GM18517 (cell line): ENCODE measurements around the gene CORO7.

Source experiments
- ATAC-seq: cut with Tn5 transposase; IDR thresholded peaks from one replicate; pipeline ENCODE4 v1.9.1; 2021; ENCODE audit warnings: mild to moderate bottlenecking, moderate library complexity; ENCODE audit not compliant: unreplicated experiment

CORO7 gene

DNA sequence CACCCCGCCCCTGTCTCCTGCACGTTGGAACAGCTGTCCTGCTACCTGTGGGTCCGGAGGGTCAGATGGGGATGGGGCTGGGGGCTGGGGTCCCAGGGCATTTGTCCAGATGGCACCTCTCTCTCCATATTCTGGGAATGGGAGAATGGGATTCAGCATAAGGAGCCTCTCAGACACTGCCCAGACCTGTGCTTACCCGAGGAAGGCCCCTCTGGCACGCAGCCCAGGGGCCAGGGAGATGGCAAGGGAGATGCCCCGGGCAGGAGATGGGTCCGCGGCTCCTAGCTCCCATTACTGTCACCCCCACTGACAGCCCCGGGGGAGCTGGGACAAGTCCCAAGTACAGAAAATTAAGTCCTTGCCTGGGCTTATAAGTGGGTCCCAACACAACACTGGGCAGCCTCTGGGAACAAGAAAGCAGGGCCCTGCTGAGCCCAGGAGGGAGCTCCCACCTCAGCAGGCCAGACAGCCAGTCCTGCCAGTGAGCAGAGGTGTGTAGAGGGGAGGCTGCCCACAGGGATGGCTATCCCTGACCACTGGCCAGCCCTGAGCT, 43.0 kb downstream of the CORO7 start:
- no peak for ATAC-seq

DNA sequence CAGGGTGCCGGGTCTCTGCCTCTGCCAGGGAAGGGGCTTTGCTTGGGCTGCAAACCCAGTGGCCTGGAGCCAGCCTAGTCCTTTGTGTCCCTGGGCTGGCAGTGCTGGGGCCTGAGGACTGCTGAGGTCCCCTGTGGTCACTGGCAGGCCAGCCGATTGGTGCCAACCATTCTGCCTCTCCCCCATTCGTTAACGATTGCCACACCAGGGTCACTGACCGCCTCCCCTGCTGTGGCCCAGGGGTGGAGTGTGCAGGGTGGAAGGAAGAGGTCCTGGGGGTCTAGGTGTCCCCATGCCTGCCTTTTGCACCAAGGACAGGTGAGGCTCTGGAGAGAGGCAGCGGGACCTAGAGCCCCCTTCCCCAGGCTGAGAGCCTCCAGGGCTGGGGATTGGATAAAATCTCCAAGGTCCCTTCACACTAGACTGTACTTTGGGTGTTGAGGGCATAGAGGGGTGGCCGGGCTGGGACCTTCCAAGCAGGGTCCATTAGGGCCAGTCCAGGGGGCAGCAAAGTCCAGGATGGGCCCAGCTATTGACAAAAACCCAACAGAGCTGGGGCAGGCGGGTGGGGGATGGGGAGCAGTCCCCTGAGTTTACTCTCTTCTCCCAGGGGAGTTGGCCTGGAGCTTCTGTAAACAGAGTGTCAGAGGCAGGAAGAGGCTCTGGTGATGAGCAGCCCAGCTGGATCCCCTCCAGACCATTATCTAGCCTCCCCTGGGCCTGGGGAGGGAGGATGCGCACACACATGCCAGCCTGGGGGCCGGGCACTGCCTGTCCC, 43.6 kb downstream of the CORO7 start:
- no peak for ATAC-seq

DNA sequence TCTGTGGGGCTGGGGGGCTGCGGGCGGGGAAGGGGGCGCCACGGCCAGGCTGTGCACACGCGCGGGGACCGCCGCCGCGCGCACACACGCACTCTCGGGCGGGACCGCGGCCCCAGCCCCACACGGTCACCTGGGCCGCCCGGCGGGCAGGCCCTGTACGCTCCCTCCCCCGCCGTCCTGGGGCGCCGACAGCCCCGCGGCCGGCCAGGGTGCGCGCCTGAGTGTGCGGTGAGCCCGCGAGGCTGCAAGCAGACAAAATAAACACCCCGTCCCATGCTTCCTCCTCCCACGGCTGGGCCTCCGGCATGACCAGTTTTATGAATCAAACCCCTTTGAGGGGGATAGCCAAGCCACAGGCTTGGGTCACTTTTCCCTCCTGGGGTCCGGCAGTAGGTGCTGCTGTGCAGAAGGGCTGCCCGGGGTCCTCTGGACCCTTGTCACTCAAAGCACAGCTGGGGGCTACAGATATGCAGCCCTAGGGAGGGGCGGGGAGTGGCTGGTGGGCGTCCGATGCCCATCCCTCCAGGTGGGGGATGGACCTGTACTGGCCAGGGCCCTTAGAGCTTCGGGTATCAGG, 44.3 kb downstream of the CORO7 start:
- no peak for ATAC-seq

DNA sequence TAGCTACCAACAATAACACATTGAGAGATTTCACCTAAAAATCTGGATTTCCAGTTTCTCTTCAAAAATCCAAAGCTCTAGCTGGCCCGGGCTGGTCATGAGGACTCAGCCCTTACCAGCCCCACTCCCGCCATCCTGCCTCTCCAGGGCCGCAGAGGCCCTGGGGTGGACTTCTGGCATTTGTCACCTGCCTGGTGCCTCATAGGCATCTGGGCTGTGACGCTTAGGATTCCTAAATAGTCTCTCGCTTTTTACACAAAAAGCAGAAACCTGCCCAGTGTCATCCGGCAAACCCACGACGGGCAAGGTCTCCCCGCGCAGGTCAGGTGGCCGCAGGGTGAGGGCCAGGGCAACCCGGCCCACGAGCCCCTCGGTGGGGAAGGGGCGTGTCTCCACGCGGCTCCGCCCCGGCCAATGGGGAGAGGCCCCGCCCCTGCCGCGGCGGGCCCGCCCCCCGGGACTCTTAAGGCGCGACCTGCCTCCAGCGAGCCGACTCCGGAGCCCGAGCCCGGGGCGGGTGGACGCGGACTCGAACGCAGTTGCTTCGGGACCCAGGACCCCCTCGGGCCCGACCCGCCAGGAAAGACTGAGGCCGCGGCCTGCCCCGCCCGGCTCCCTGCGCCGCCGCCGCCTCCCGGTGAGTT, 44.9 kb downstream of the CORO7 start, which contains the start of gene VASN:
VASN (plus strand) TSS at position 492 of the 644 bp plus-strand sequence. CDS start 9,030 bp downstream, outside the sequence.
- no peak for ATAC-seq

DNA sequence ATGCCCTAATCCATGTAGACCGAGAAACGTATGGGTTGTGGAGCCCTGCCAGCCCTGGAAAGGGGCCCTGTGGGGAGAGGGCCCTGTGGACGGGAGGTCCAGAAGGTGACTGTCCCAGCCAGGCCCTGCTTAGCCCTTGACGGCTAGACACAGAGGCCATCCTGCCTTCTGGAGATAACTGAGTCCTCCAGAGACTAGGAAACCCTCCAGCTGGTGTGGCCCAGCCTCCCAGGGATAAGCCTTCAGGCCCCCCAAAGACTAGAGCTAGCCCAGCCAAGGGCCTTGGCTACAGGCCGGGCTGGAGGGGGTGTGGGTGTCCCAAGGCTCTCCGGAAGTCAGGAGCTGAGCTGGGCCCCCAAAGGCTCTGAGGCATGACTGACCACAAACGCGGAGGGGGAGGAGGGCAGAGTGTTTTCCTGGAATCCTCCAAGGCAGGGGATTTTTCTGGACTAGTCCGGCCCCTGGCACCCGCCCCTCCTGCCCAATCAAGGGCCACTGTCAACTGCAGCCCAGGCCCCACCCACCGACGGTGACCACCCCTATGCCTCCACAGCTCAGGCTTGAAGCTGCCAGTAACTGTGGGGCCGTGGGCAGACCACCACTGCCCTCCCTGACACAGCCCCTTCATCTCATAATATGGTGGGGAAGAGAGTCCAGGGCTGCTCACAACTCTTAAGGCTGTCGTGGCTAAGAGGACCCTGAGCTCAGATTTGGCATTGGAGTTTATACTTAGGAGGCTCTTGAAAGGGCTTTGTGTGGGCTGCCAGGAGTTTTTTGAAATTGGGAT, 45.6 kb downstream of the CORO7 start:
- no peak for ATAC-seq

DNA sequence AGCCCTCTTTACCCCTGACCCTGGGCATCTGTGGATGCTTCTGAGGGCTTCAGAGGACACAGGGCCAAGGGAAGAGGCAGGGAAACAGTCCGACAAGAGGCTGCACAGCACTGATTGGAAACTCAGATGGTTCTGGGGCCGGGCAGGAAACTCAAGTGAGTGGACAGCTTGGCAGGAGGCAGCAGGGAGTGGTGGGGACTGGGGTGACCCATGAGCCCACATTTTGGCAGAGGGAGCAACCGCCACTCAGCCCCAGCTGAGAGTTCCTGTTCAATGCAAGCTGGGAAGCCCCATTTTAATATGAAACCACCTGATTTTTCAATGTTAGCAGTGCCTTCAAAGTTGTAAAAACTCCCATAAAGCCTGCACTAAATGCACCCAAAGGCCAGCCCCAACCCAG, 46.2 kb downstream of the CORO7 start:
- no peak for ATAC-seq

DNA sequence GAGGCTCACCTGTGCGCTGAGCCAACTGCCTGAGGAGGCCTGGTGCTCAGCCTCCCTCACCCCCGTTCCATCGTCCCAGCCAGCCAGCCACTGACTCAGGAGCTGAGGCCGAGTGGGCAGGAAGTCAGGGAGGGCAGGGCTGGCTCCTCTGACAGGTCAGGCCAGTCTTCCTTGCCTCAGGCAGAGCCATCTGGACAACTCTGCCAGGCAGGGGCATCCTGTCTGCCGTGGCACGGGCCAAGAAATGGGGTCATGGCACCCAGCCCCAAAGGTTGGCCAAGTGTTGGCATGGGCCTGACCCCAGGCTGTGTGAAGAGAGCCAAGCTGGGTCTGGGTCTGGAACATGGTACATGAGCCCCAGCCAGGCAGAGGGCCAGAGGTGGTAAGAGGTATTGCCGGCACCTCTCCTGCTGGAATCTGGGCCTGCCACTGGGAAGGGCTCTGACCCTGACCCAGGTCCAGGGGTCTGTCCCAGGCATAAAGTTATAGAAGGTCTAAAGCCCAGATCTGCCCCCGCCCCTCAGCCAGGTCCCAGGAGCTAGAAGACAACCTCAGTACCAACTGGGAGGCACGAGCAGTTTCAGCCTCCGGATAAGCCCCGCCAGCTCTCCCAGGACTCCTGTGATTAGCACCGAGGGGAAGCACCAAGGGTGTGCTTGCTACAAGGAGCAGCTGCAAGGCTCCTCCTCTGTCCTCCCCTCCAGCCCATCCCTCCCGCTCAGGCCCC, 47.2 kb downstream of the CORO7 start:
- no peak for ATAC-seq

DNA sequence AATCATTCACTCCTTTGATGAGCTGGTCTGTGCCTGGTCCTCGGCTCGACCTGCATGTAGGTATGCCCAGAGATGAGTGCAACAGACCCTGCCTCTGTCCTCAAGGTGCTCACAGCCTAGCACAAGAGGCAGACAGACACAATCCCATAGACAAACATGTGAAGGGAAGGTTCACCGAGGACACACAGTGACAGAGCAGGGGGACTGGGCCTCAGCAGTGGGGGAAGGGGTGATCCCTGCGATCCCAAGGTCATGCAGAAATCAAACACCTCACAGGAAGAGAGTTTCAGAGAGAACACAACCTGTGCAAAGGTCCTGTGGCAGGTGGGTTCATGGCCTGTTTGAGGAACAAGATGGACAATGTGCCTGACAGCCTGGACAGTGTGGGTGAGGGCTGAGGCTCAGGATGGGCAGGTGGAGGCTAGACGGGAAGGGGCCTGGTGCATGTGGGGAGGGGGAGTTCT, 49.0 kb downstream of the CORO7 start:
- no peak for ATAC-seq

DNA sequence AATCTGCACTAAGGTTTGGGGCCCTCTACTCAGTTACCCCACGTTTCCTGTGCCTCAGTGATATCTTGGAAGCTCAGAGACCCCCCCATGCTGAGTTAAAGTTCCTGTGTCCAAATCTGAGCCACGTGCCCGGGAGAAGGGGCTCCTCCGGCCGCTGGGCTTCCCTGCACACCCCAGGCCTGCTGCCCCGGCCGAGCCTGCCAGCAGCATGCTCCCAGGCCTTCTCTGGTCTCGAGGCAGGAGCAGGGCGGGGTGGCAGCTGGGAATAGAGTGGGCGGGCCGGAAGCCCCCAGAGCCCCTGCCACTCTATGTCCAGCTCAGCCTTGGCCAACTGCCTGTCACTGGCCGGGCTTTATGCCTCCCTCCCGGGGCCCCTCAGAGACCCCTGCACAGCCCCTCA, 50.4 kb downstream of the CORO7 start:
- ATAC-seq = no peak

DNA sequence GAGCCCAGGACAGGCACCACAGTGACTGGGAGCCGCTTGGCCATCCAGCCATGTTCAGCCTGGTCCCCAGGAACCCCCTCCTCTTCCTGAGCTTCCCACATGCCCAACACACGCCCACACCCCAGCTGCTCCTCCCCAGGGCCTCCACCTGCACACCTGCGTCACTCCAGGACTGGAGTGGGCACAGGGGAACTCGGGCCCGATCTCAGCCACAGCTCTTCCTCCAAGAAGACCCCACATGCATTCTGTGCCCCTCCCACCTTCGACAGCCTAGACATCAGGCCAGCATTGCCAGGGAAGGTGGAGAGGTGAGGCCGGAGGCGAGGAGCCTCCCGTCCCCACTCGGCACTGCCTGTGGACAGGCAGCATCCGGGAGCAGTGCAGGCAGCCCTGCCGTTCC, 50.8 kb downstream of the CORO7 start:
- no peak for ATAC-seq

DNA sequence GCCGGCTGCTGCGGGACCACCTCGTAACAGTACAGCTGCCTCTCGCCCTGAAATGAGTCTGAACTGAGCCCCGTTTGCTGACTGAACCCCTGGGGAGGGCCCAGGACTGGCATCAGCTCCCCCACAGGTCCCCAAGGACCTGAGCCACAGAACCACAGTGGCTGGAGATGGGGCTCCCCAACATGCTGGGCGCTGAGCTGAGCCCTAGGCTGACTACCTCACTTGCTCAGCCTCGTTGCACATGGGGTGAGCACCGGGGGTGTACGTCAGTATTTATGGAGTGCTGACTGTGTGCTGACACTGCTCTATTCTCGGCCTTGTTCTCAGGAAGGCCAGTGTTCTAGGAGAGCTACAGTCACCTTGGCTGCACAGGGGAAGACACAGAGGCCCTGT, 51.4 kb downstream of the CORO7 start:
- ATAC-seq = no peak

DNA sequence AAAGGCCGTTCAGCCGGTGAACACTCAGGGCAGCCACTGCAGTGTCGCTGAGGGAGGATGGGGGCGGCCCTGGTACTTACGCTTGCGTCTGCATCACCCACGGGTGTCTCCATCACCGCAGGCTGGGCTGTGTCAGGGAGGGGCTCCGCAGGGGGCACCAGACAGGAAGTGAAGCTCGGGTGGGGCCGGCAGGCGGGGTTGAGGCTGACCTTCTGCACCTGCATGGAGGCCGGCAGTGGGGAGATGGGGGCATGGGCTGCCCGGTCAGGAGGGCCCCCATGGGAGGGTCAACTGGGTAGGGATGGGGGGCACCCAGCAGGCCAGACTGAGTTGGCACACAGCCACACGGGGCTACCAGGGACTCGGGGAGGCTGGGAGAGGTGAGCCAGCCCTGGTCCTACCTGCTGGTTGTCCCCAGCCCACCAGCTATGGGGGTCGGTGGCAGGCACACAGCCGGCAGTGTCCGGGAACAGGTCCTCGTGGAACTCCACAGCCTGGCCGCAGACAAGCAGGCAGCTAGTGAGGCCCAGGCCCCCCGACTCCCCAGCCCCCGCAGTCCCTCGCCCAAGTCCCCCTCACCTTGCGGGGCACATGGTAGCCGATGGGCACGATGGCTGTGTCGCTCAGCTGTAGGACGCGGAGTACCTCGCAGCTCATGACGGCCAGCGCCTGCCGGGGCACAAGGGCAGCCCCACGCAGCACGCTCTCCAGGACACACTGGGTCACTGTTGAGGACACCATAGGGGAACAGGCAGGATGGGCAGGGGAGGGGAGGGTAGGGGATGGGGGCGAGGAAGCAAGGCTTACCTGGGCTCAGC, 52.0 kb downstream of the CORO7 start:
- no peak for ATAC-seq

DNA sequence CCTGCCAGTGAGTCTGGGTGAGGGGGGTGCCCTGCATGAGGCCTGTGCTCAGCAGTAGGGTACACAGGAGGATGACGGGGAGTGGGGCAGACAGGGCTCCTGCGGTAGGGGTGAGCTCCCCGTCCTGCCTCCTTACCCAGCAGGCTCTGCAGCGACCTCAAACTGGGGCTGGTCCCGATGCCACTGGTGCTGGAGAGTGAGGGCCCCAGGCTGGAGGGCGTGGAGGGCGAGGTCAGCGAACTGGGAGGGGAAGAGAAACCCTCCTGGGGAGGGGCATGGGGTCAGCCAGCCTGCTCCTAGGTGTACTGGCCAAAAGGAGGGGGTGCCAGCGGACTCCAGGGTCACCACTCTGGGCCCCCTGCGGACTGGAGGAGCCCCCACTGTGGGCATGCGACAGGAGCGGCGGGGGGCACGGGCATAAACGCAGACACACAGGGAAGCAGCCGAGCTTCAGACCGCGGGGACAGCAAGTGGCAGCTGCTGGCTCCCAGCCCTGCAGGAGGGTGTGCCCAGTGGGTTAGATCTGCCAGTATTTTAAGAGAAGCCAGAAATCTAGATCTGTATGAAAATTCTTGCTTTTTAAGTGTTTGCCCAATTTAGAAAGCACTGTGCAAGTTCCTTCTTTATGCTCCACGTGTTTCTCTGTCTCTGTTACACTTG, 53.8 kb downstream of the CORO7 start:
- ATAC-seq = no peak

DNA sequence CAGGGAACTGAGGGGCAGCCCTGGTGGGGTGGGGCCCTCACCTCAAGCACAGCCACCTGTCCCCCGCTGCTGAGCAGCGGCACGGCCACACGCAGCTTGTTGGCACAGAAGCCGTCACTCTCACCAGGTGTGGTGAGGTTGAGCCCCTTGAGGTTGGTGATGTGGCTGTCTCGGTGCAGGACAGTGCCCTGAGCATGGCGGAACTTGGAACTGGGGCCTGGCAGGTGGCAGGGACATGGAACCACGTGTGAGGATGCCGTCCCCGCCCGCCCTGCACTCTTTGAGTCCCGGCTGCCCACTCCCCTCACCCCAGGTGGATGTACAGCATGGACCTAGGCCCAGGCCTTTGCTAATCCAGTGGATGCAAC, 54.5 kb downstream of the CORO7 start:
- ATAC-seq = no peak

DNA sequence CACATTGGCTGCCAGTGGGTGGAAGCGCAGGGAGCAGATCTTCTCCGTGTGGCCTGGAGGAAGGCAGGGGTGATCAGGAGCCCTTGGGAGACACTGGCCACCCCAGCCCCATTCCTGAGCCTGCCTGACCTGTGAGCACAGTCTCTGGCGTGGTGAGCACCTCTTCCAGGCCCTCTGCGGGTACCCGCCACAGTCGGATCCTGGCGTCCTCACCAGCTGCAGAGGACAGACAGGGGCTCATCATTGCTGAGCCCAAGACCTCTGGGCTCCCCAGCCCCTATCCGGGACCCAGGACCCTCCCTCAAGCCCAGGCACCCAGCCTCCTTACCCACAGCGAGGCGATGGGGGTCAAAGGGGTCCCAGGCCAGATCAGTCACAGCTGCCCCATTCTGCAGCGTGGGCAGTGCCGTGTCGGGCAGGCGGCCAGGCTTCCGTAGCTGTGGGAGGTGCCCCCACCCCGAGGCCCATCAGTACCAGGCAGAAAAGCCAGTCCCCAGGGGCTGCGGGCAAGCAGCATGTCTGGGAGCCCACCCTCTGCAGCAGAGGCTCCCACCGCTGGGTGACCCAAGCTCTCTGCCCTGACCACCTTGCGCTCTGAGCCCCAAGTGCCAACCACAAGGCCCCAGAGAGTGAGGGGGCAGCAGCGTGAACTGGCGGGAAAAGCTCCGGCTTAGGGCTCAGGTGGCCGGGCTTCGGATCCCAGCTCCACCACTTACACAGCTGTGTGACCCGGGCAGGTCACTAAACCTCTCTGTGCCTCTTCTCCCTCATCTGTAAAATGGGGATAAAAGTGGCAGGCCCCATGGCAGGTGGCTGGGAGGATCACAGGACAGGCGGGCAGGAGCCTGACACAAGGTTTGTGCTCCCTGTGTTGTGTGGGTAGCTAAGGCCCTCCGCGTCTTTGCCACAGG, 55.1 kb downstream of the CORO7 start:
- ATAC-seq = no peak

DNA sequence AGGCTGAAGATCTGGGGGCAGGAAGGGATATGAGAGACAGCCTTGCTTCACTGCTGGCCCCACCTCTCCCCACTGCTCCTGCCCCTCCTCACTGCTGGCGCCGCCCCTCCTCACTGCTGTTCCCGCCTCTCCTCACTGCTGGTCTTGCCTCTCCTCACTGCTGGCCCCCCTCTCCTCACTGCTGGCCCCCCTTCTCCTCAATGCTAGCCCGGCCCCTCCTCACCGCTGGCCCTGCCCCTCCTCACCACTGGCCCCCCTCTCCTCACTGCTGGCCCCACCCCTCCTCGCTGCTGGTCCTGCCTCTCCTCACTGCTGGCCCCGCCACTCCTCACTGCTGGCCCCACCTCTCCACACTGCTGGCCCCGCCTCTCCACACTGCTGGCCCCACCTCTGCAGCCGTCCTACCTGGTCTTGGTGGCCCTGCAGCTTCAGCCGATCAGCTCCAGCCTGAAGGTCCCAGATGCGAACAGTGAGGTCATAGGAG, 55.8 kb downstream of the CORO7 start:
- ATAC-seq = no peak

DNA sequence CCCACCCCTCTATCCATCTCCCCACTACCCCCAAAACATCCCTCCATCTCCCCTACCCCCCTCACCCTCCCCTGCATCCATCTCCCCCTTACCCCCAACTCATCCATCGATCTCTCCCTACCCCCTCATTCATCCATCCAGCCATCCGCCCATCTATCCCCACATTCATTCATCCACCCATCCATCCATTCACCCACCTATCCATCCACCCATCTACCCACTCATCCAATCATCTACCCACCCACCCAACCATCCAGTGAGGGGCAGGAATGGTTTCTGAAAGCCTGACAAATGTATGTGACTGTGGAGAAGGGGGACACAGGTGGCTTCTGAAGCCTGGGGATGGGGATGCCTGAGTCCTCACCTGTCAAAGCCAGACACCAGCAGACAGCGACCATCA, 56.5 kb downstream of the CORO7 start:
- ATAC-seq = no peak
